ENCODE measurements around the gene APBB3. TPM values are rescaled to one million over a fixed set of nuclear protein-coding genes. Genes with fewer than 3 reads are reported as not detected.

APBB3 gene
- total and polyA plus RNA-seq, 9 of the 15 experiments (the other 6 are each of a cell fraction or from before 2014, with no cell fraction given): 0.17 to 24.3 (median 9.5) TPM

- H3K4me2 ChIP-seq (ENCODE audit: insufficient read depth, low read length): no peak overlapping the region
- no peaks in the 10 kb centered on the region for H4K20me1 ChIP-seq (replicated peaks; ENCODE audit: control insufficient read depth, insufficient read depth, low read length)
- CTCF ChIA-PET (ENCODE audit: low intra/inter-chr PET ratio): no interaction called here
- POLR2A ChIA-PET: interaction anchor here (0.6 to 2.4 kb wide), 5 partner anchors 20 to 941 kb away, joined by 3 to 5 read pairs (median 3); partner anchors contain the start of genes IK and NDUFA2
- H3K9ac ChIP-seq (ENCODE audit: insufficient read depth in 1 of 2, low read depth in 2 of 2, low read length in 2 of 2): no peak overlapping the region; a peak in 1 of 4 replicates
- TF ChIP-seq CBFA2T2 (conservative IDR thresholded peaks at IDR 0.05): no peak
- TF ChIP-seq ZBTB7A (IDR thresholded peaks at IDR 0.05; ENCODE audit: borderline replicate concordance, control insufficient read depth, low read depth, low read length): 0 out of 2 replicates have a peak, but pooled peaks have one; percentile 25
- TF ChIP-seq UBTF (IDR thresholded peaks at IDR 0.05; ENCODE audit: borderline replicate concordance in 1 of 2, low read depth in 2 of 2, low read length in 2 of 2): no peak
- no peak for TF ChIP-seq MTA2 (IDR thresholded peaks at IDR 0.05; ENCODE audit: low read depth)
- TF ChIP-seq TRIM24 (IDR thresholded peaks at IDR 0.05): no peak
- TF ChIP-seq ADNP (tag; IDR thresholded peaks at IDR 0.05): no peak
- no peak for TF ChIP-seq TEAD1 (CRISPR knock-in tag; IDR thresholded peaks at IDR 0.05)
- peak; percentile 15 for TF ChIP-seq MEIS2 (IDR thresholded peaks at IDR 0.05; ENCODE audit: partially characterized antibody)
- intact Hi-C loops (cut with micrococcal nuclease): no loop called here
- FAIRE-seq: no peak
- H3K9me3 ChIP-seq (replicated peaks; ENCODE audit: control insufficient read depth, insufficient read depth, low read depth, low read length): no peaks in the 10 kb centered on the region
- no peaks in the 10 kb centered on the region for H3K27me3 ChIP-seq (ENCODE audit: control insufficient read depth in 2 of 2, insufficient read depth in 2 of 2, low read length in 2 of 2)
- peak overlapping the region; percentile 72 for H2AFZ ChIP-seq (ENCODE audit: low read depth, low read length)
- peak; percentile 61 for ATAC-seq
- no peaks in the 10 kb centered on the region for H3K36me3 ChIP-seq (ENCODE audit: control insufficient read depth, insufficient read depth, low read length)
- in situ Hi-C loops (cut with MboI): no loop called here
- BruUV-seq (replicated peaks): no TSS peak
- no peak for DNase-seq (ENCODE audit: extremely low read depth in 1 of 4, low spot score in 3 of 4)
- peaks cover 3 to 4% of the 10 kb centered on the region in 2 experiments; a peak in 1 of 5 replicates for H3K4me1 ChIP-seq (replicated peaks in 1 of 2; ENCODE audit: control insufficient read depth in 2 of 2, insufficient read depth in 2 of 2, low read length in 2 of 2)
- no peak overlapping the region for H3K4me3 ChIP-seq
- H3K27ac ChIP-seq (ENCODE audit: extremely low read depth, low read depth, low read length): no peak overlapping the region
- no peaks in the 10 kb centered on the region for H3K79me2 ChIP-seq (ENCODE audit: control insufficient read depth, insufficient read depth, low read length)
- H3K9me1 ChIP-seq (ENCODE audit: control insufficient read depth, insufficient read depth, low read length): no peaks in the 10 kb centered on the region
- WGBS (ENCODE audit: insufficient coverage, low coverage, missing lambda C conversion rate): 5% methylated on average over 4 of the region's 5 CpGs
Observed at GRCh38 chr5:140591747-140592372, 27.5 kb upstream of the APBB3 start.

Measured in K562 (cell line).